Skeletal muscle tissue (tissue), 4 donors: Measurements from ENCODE around the gene LAMC1. TPM values are rescaled to one million over a fixed set of nuclear protein-coding genes. Genes with fewer than 3 reads are reported as not detected.
"Not testable (repeated sequence)": the region's sequence is repeated elsewhere in the genome, so short reads cannot be mapped to it uniquely, and the experiment has no call there.

Experiments
- H3K27ac ChIP-seq: one replicate; pipeline ENCODE4 v1.7.0; 2013; ENCODE audit warnings: mild to moderate bottlenecking, low read depth, low read length, inconsistent platforms
- H3K27me3 ChIP-seq, 3 donors: one replicate each; pipeline ENCODE4 v1.7.0; 2013; ENCODE audit warnings: low read length in 3 of 3; ENCODE audit not compliant: control insufficient read depth in 3 of 3, insufficient read depth in 3 of 3
- H3K36me3 ChIP-seq, 3 donors: one replicate each; pipeline ENCODE4 v1.7.0; 2013; ENCODE audit warnings: low read length in 3 of 3; ENCODE audit not compliant: control insufficient read depth in 3 of 3, insufficient read depth in 3 of 3
- H3K4me1 ChIP-seq, 3 donors: one replicate each; pipeline ENCODE4 v1.7.0; 2013; ENCODE audit warnings: low read length in 3 of 3, mild to moderate bottlenecking in 3 of 3; ENCODE audit not compliant: control insufficient read depth in 3 of 3, insufficient read depth in 3 of 3
- H3K4me3 ChIP-seq, 3 donors: one replicate each; pipeline ENCODE4 v1.7.0; 2013; ENCODE audit warnings: low read length in 3 of 3
- H3K9ac ChIP-seq, 3 donors: one replicate each; pipeline ENCODE4 v1.7.0; 2013; ENCODE audit warnings: low read length in 3 of 3, mild to moderate bottlenecking in 3 of 3, moderate library complexity in 2 of 3, low read depth in 1 of 3
- H3K9me3 ChIP-seq, 3 donors: one replicate each; pipeline ENCODE4 v1.7.0; 2013; ENCODE audit warnings: low read length in 3 of 3; ENCODE audit not compliant: control insufficient read depth in 3 of 3
- total RNA-seq: library from RNA; depleted of rRNA; stranded (reverse); fragments of >200 nt; gene quantifications from one replicate; pipeline ENCODE4 v1.2.3, GENCODE V29; 2014
- donor health status: Osteomylitis.

LAMC1 gene
- total RNA-seq, 1 donor from 2014 or later, result 289 TPM

- H3K27ac ChIP-seq, result peak overlapping the region; percentile 41
- no peaks in the 10 kb centered on the region for H3K9me3 ChIP-seq
- H3K4me3 ChIP-seq, result no peak overlapping the region
- H3K9ac ChIP-seq, result no peak overlapping the region
- H3K27me3 ChIP-seq, result no peaks in the 10 kb centered on the region
- peaks cover 43 to 71% (median 59%) of the 10 kb centered on the region in 3 donors for H3K36me3 ChIP-seq
- H3K4me1 ChIP-seq, result peaks cover 0 to 6% (median 0%) of the 10 kb centered on the region in 3 donors
Observed at GRCh38 chr1:183139281-183139942, 116.2 kb downstream of the LAMC1 start.

GRCh38 chr1:183140633-183141032 lies 117.4 kb downstream of the LAMC1 start:
- Histone ChIP-seq H3K27ac (no peak overlapping the region), H3K27me3 (no peaks in the 10 kb centered on the region), H3K9ac (no peak overlapping the region), H3K9me3 (no peaks in the 10 kb centered on the region), H3K36me3 (peaks cover 33 to 66% (median 51%) of the 10 kb centered on the region in 3 donors), H3K4me3 (no peak overlapping the region), H3K4me1 (peaks cover 0 to 6% (median 0%) of the 10 kb centered on the region in 3 donors)

GRCh38 chr1:183142171-183142570 lies 119.0 kb downstream of the LAMC1 start:
- Histone ChIP-seq H3K4me1 (peaks cover 0 to 6% (median 0%) of the 10 kb centered on the region in 3 donors), H3K27me3 (no peaks in the 10 kb centered on the region), H3K9ac (no peak overlapping the region), H3K36me3 (peaks cover 27 to 54% (median 41%) of the 10 kb centered on the region in 3 donors), H3K9me3 (no peaks in the 10 kb centered on the region), H3K27ac (no peak overlapping the region), H3K4me3 (no peak overlapping the region)

- peaks cover 4 to 11% (median 10%) of the 10 kb centered on the region in 3 donors for H3K4me1 ChIP-seq
- no peak overlapping the region for H3K27ac ChIP-seq
- H3K9ac ChIP-seq, result no peak overlapping the region
- peaks cover 25 to 41% (median 32%) of the 10 kb centered on the region in 3 donors for H3K36me3 ChIP-seq
- no peaks in the 10 kb centered on the region for H3K9me3 ChIP-seq
- no peaks in the 10 kb centered on the region for H3K27me3 ChIP-seq
- H3K4me3 ChIP-seq, result no peak overlapping the region
Observed at GRCh38 chr1:183143576-183144315, 120.5 kb downstream of the LAMC1 start.

- Histone ChIP-seq H3K36me3 (peaks cover 25 to 41% (median 32%) of the 10 kb centered on the region in 3 donors), H3K27me3 (no peaks in the 10 kb centered on the region), H3K27ac (no peak overlapping the region), H3K4me3 (no peak overlapping the region), H3K4me1 (peaks cover 11 to 19% (median 15%) of the 10 kb centered on the region in 3 donors), H3K9ac (no peak overlapping the region), H3K9me3 (no peaks in the 10 kb centered on the region)
Observed at GRCh38 chr1:183144752-183145151, 121.5 kb downstream of the LAMC1 start.

GRCh38 chr1:183147735-183148134 lies 124.5 kb downstream of the LAMC1 start:
- no peaks in the 10 kb centered on the region for H3K27me3 ChIP-seq
- H3K4me3 ChIP-seq, result no peak overlapping the region
- no peaks in the 10 kb centered on the region for H3K9me3 ChIP-seq
- peaks cover 7 to 20% (median 12%) of the 10 kb centered on the region in 3 donors for H3K36me3 ChIP-seq
- H3K27ac ChIP-seq, result no peak overlapping the region
- no peak overlapping the region for H3K9ac ChIP-seq
- H3K4me1 ChIP-seq, result peaks cover 11 to 19% (median 15%) of the 10 kb centered on the region in 3 donors

GRCh38 chr1:183148599-183148998 lies 125.4 kb downstream of the LAMC1 start:
- H3K4me3 ChIP-seq, result no peak overlapping the region
- H3K9me3 ChIP-seq, result no peaks in the 10 kb centered on the region
- peaks cover 3 to 12% (median 7%) of the 10 kb centered on the region in 3 donors for H3K36me3 ChIP-seq
- peaks cover 11 to 19% (median 12%) of the 10 kb centered on the region in 3 donors for H3K4me1 ChIP-seq
- no peaks in the 10 kb centered on the region for H3K27me3 ChIP-seq
- H3K9ac ChIP-seq, result peak overlapping the region in 2 of 3 donors; percentile 3 to 22
- peak overlapping the region; percentile 58 for H3K27ac ChIP-seq

- H3K4me3 ChIP-seq, result no peak overlapping the region
- H3K27ac ChIP-seq, result peak overlapping the region; percentile 58
- H3K4me1 ChIP-seq, result peaks cover 11 to 19% (median 12%) of the 10 kb centered on the region in 3 donors
- H3K9me3 ChIP-seq, result no peaks in the 10 kb centered on the region
- H3K9ac ChIP-seq, result peak overlapping the region in 2 of 3 donors; percentile 3 to 40
- H3K27me3 ChIP-seq, result no peaks in the 10 kb centered on the region
- H3K36me3 ChIP-seq, result peaks cover 0 to 7% (median 4%) of the 10 kb centered on the region in 3 donors
Observed at GRCh38 chr1:183149273-183149672, 126.1 kb downstream of the LAMC1 start.

- H3K27ac ChIP-seq, H3K27me3 ChIP-seq, H3K36me3 ChIP-seq, H3K9me3 ChIP-seq, H3K4me3 ChIP-seq, H3K9ac ChIP-seq: not testable (repeated sequence)
- peaks cover 11 to 19% (median 12%) of the 10 kb centered on the region in 3 donors for H3K4me1 ChIP-seq
Observed at GRCh38 chr1:183150032-183150431, 126.8 kb downstream of the LAMC1 start.

- H3K36me3 ChIP-seq, result no peaks in the 10 kb centered on the region
- H3K27me3 ChIP-seq, result no peaks in the 10 kb centered on the region
- no peak overlapping the region for H3K9ac ChIP-seq
- peaks cover 11 to 19% (median 12%) of the 10 kb centered on the region in 3 donors for H3K4me1 ChIP-seq
- no peaks in the 10 kb centered on the region for H3K9me3 ChIP-seq
- H3K4me3 ChIP-seq, result no peak overlapping the region
- no peak overlapping the region for H3K27ac ChIP-seq
Observed at GRCh38 chr1:183150445-183150844, 127.2 kb downstream of the LAMC1 start.
